ENCODE measurements around the gene JPH4.
"Not testable (repeated sequence)": the region's sequence is repeated elsewhere in the genome, so short reads cannot be mapped to it uniquely, and the experiment has no call there.

The JPH4 gene

DNA sequence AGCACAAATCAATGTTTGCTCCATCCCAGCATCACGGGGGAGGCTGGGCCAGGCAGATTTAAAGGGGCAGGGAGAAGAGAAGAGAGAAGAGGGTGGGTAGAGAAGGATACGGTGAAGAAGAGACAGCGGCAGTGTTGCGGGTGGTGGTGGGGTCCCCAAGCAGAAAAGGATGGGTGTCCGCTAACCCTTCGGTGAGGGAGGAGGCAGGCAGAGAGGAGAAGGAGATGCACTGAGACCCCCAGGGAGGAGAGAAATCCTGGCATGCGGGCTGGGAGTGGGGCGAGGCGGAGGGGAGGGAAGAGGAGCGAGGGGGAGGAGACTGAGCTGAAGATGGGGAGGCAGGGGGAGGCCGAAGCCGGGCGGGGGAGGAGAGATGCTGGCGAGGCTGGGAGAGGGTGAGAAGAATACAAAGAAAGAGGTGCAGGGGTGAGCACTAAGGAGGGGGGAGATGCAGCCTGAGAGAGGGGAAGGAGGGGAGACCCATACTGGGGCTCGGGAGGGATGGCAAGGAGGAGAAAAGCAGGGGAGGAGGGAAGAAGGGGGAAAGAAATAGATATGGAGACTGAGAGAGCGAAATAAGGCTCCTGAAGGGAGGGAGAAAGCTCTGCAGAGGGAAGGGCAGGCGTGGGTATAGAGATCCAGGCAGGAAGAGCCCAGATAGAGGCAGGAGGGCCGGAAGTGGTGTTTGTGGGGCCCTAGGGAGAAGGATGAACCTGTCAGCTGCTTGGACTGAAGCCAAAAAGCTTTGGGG lies at the start of gene JPH4:
JPH4 (minus strand) TSS at position 231 of the 751 bp plus-strand sequence. CDS start 1,337 bp downstream, outside the sequence.
- DNase-seq (ENCODE audit: low read depth in 2 of 2): no peak

- DNase-seq (ENCODE audit: low read depth in 2 of 2): no peak
These were observed 49.4 kb upstream of the JPH4 start for GRCh38 chr14:23627961-23628360.

- no peak for DNase-seq (ENCODE audit: low read depth in 2 of 2)
These were observed 48.4 kb upstream of the JPH4 start for GRCh38 chr14:23626946-23627345.

DNA sequence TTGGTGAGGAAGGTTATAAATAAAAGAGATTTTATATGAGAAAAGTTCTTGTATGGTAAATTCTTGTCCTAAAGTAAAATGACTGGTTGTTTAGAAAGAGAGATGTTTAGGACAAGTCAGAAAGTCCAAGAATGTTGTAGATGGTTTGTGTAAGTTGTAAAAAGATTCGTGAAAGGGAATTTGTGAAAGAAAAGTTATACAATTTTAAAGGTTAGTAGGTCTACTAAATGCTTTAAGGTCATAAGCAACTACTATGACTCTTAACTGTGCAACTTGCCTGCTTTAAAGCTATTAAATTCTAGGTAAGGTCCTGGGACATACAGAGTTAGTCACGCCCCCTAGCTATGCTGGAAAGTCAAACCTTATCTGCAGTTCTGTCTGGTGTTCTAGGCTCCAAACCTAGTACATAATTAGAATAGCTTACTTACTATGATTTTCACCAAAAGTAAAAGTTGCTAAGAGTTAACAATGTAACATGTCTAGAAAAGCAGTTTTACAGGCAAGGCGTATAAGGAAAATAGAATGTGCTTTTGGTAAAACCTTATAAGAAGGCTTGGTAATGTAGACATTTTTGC lies 46.3 kb upstream of the JPH4 start:
- DNase-seq (ENCODE audit: low read depth in 2 of 2): no peak

- DNase-seq (ENCODE audit: low read depth in 2 of 2): no peak
These were observed 45.4 kb upstream of the JPH4 start for GRCh38 chr14:23623962-23624361.

DNA sequence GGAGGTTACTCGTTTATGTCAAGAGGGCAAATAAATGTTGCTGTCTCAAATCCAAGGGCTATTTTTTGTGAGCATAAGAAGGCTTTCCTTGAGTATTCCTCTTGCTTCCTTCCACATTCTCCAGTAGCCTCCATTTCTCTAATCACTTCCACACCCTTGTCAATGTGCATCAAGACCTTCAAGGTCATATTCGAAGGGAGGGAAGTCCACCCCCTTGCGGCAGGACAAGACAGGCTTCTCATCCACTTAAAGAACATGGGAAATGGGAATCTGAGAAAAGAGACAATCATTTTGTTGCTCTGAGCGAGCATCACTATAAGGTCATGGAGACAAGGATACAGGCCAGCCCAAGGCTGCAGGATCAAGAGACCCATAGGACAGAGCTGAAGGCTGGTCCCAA lies 44.4 kb upstream of the JPH4 start:
- no peak for DNase-seq (ENCODE audit: low read depth in 2 of 2)

DNA sequence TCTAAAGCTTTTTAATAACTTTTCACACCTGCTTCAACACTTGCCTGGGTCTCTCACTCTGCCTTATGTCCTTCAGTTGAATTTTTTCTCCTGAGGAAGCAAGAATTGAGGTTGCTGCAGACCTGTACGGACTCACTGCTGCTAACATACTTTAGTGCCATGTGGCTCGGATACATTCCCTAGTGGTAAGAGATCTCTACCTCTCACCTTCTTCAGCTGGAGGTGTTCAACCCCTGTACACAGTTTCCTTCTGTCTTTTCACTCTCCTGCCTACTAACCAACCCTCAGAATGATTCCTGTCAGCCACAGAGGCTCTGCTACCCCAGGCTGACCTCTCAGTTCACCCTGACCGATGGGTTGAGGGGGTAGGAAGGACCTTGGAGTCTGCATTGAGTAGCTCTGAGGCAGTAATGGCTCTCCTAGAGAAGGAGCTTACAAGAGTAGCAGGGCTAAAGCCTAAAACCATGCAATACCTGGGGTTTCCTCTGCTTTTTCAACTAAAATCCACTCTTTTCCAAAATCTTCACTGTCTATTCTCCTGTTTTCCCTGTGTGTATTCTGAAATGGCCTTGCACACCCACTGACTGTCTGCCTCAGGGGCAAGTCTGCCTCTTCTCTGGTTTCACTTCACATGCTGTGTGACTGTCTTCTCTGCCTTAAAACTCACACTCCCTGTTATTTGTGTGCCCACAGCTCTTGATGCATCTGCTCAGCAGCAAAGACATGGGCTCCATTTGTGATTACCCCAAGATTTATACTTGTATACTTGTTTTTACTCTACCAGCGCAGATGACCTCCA lies 43.5 kb upstream of the JPH4 start:
- no peak for DNase-seq (ENCODE audit: low read depth in 2 of 2)

GRCh38 chr14:23621204-23621931 lies 42.8 kb upstream of the JPH4 start:
- DNase-seq (ENCODE audit: low read depth in 2 of 2): no peak

DNA sequence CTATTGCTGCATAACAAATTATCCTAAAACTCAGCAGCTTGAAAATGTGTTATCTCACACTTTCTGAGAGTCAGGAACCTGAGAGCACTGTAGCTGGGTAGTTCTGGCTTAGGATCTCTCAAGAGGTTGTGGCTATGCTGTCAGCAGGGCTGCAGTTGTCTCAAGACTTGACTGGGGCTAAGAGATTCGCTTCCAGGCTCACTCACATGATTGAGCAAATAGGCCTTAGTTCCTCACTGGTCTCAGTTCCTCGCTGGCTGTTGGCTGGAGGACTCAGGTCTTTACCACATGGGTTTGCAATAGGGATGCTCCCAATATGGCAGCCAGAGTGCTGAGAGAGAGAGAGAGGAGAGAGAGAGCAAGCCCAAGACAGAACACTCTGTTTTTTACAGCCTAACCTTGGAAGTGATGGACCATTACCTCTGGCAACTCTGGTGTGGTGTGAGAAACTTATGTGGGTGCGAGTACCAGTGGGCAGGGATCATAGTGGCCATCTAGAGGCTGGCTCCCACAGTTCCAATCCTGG lies 41.6 kb upstream of the JPH4 start:
- no peak for DNase-seq (ENCODE audit: low read depth in 2 of 2)

- DNase-seq (ENCODE audit: low read depth in 2 of 2): no peak
These were observed 39.9 kb upstream of the JPH4 start for GRCh38 chr14:23618415-23618988.

GRCh38 chr14:23617539-23617938 lies 38.9 kb upstream of the JPH4 start:
- no peak for DNase-seq (ENCODE audit: low read depth in 2 of 2)

DNA sequence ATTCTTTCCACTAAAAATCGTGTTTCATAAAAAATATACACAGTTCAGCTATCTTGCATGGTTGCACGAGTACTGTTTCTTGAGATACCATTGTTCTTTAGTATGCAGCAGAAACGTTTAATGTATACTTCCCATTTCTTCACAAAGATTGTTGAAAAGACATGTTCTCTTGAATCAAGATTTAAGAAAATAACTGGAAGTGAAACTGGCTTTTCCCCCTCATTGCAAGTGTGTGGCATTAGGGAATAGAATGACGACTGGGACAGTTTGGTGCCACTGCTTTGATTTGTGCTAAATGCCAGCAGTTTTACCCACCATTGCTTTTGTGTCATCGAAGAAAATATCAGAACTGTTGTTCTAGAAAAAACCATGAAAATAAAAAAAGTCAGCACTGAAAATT lies 37.3 kb upstream of the JPH4 start:
- no peak for DNase-seq (ENCODE audit: low read depth in 2 of 2)

- no peak for DNase-seq (ENCODE audit: low read depth in 2 of 2)
These were observed 35.8 kb upstream of the JPH4 start for GRCh38 chr14:23614395-23614828.

DNA sequence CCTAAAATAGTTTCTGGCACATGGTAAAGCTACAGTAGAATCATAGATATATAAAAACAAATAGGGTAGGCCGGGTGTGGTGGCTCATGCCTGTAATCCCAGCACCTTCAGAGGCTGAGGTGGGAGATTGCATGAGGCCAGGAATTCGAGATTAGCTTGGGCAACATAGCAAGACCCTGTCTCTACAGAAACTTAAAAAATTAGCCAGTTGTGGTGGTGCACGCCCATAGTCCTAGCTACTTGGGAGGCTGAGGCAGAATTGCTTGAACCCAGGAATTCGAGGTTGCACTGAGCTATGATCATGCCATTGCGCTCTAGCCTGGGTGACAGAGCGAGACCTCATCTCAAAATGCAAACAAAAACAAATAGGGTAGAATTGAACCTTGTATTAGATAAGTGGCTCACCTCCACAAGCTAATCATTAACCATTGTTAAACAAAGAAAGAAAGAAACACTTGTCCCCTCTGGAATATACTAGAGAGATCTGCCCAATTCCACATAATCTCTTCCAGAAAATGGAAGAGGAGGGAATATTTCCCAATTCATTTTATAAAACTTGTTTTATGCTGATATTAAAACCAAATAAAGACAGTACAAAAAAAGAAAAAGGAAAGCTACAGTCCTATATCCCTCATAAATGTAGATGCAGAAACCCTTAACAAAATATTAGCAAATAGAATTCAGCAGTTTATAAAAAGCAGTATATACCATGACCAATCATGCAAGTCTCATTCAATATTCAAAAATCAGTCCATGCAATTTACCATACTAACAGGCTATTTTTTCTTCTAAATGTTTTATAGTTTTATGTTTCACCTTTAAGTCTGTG lies 34.9 kb upstream of the JPH4 start:
- DNase-seq (ENCODE audit: low read depth in 2 of 2): no peak

GRCh38 chr14:23612802-23613201 lies 34.2 kb upstream of the JPH4 start:
- DNase-seq (ENCODE audit: low read depth in 2 of 2): no peak

DNA sequence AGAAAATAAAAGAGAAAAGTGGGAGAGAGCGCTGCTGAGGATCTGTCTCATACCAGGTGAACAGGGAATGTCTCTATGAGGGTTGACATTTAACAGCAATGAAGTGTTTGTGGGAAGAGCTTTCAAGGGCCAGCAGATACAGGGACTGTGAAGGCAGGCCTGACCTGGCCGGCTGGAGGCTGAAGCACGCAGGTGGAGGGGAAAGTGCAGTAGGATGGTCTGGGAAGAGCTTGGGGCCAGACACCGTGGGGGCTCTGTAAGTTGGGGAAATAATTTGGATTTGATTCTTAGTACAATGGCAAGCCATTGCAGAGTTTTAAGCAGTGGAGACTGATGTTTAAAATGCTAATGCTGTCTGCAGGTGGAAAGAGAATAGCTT lies 33.8 kb upstream of the JPH4 start:
- DNase-seq (ENCODE audit: low read depth in 2 of 2): no peak

- no peak for DNase-seq (ENCODE audit: low read depth in 2 of 2)
These were observed 32.3 kb upstream of the JPH4 start for GRCh38 chr14:23610815-23611289.

DNA sequence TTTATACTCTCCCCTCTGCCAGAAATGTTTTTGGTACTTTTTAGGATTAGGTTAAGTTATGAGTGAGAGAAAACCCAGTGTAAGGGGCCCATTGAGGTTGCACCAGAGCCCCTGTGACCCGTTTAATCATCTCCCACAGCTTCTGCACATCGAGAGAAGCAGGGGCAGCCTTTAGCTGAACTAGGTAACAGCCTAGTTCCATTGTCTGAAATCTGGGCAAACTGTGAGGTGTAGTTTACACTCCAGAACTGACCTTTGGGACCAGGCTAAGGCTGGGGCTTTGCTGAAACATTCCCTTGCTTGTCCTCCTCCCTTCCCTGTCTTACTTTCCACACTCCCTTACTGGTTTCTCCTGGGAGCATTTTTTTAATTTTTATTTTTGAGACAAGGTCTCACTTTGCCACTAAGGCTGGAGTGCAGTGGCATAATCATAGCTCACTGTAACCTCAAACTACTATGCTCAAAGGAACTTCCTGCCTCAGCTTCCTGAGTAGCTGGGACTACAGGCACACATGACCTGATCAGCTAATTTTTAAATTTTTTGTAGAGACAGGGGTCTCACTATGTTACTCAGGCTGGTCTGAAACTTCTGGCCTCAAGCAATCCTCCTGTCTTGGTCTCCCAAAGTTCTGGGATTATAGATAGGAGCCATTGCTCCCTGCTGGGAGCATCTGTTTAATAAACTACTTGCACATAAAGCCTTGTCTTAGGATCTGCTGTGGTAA lies 31.7 kb upstream of the JPH4 start:
- no peak for DNase-seq (ENCODE audit: low read depth in 2 of 2)

DNA sequence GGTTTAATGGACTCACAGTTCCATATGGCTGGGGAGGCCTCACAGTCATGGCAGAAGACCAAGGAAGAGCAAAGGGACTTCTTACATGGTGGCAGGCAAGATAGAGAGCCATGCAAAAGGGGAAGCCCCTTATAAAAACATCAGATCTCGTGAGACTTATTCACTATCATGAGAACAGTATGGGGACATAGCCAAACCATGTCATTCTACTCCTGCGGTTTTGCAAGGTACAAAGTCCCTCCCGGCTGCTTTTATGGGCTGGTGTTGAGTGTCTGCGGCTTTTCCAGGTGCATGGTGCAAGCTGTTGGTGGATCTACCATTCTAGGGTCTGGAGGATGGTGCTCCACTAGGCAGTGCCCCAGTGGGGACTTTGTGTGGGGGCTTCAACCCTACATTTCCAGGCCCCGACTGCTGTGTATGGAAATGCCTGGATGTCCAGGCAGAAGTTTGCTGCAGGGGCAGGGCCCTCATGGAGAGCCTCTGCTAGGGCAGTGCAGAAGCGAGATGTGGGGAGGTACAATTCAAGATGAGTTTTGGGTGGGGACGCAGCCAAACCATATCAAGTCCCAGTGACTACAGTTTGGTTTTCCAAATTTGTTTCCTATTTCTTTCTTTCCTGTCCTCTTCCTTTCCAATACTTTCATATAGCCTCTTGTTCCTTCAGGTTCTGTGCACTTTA lies 31.0 kb upstream of the JPH4 start:
- DNase-seq (ENCODE audit: low read depth in 2 of 2): not testable (repeated sequence)

Measured in stimulated activated CD4-positive, alpha-beta T cell treated with anti-CD3 and anti-CD28 coated beads, Interleukin-4, amount 100 ng/mL, for 48 hours (primary cell).